ENCODE results near the gene FAHD2A.

- TF ChIP-seq GATA2 (IDR thresholded peaks at IDR 0.05; ENCODE audit: low read depth, low read length) (no peak), GATA3 (IDR thresholded peaks at IDR 0.05; ENCODE audit: low read depth, low read length) (no peak)
These were observed 26.9 kb upstream of the FAHD2A start for GRCh38 chr2:95375532-95376150.
